ENCODE measurements around the gene TBC1D17. TPM values are rescaled to one million over a fixed set of nuclear protein-coding genes. Genes with fewer than 3 reads are reported as not detected.
A peak's percentile ranks its signal among the peaks of the same experiment; 100 is the strongest.
"Not testable (repeated sequence)": the region's sequence is repeated elsewhere in the genome, so short reads cannot be mapped to it uniquely, and the experiment has no call there.

The TBC1D17 gene
- total RNA-seq, 4 donors from 2014 or later, result 56.4 to 93.4 (median 59.8) TPM

GRCh38 chr19:49924004-49924880, 46.7 kb downstream of the TBC1D17 start:
- intact Hi-C loops (cut with DNase I; ENCODE audit: low total_unique reads), result no loop called here
- no peak for TF ChIP-seq CTCF (IDR thresholded peaks at IDR 0.05)
- TF ChIP-seq POLR2A (IDR thresholded peaks at IDR 0.05), result no peak
- H3K4me3 ChIP-seq (ENCODE audit: low read depth, poor library complexity, severe bottlenecking), result no peak overlapping the region
- 79 to 82% methylated on average over 21 to 25 of the region's 25 CpGs for WGBS, 2 donors
- no peak for DNase-seq (ENCODE audit: low spot score in 2 of 2)

GRCh38 chr19:49924881-49925210, 47.3 kb downstream of the TBC1D17 start:
- WGBS, 2 donors, result 92 to 94% methylated on average over 13 of the region's 13 CpGs
- H3K4me3 ChIP-seq (ENCODE audit: low read depth, poor library complexity, severe bottlenecking); DNase-seq (ENCODE audit: low spot score in 2 of 2); intact Hi-C loops (cut with DNase I; ENCODE audit: low total_unique reads): not testable (repeated sequence)

GRCh38 chr19:49925486-49925885, 48.0 kb downstream of the TBC1D17 start:
- TF ChIP-seq POLR2A (IDR thresholded peaks at IDR 0.05), result no peak
- TF ChIP-seq CTCF (IDR thresholded peaks at IDR 0.05), result no peak
- intact Hi-C loops (cut with DNase I; ENCODE audit: low total_unique reads), result no loop called here
- H3K4me3 ChIP-seq (ENCODE audit: low read depth, poor library complexity, severe bottlenecking), result no peak overlapping the region
- 94 to 97% methylated on average over 5 of the region's 5 CpGs for WGBS, 2 donors
- DNase-seq (ENCODE audit: low spot score in 2 of 2), result no peak

- H3K4me3 ChIP-seq (ENCODE audit: low read depth, poor library complexity, severe bottlenecking), result no peak overlapping the region
- DNase-seq (ENCODE audit: low spot score in 2 of 2), result no peak
- WGBS, 2 donors, result 84 to 85% methylated on average over 10 of the region's 10 CpGs
- intact Hi-C loops (cut with DNase I; ENCODE audit: low total_unique reads), result no loop called here
- TF ChIP-seq CTCF (IDR thresholded peaks at IDR 0.05) (no peak), POLR2A (IDR thresholded peaks at IDR 0.05) (no peak)
Observed at GRCh38 chr19:49926515-49926914, 49.0 kb downstream of the TBC1D17 start.

- TF ChIP-seq CTCF (IDR thresholded peaks at IDR 0.05) (no peak), POLR2A (IDR thresholded peaks at IDR 0.05) (no peak)
- intact Hi-C loops (cut with DNase I; ENCODE audit: low total_unique reads), result no loop called here
- no peak overlapping the region for H3K4me3 ChIP-seq (ENCODE audit: low read depth, poor library complexity, severe bottlenecking)
- 83 to 86% methylated on average over 14 of the region's 14 CpGs for WGBS, 2 donors
- no peak for DNase-seq (ENCODE audit: low spot score in 2 of 2)
Observed at GRCh38 chr19:49927526-49928264, 50.2 kb downstream of the TBC1D17 start.

- TF ChIP-seq POLR2A (IDR thresholded peaks at IDR 0.05) (no peak), CTCF (IDR thresholded peaks at IDR 0.05) (no peak)
- DNase-seq (ENCODE audit: low spot score in 2 of 2), result peak; percentile 74 to 98
- WGBS, 2 donors, result 0% methylated on average over 38 to 45 of the region's 48 CpGs
- peak within 1 kb of the TSS; percentile 97 for H3K4me3 ChIP-seq (ENCODE audit: low read depth, poor library complexity, severe bottlenecking)
- intact Hi-C loops (cut with DNase I; ENCODE audit: low total_unique reads), result no loop called here
Observed at GRCh38 chr19:49929121-49929610, 51.7 kb downstream of the TBC1D17 start, which contains the start of the genes ATF5 and NUP62. Gene ATF5 (plus strand): TSS chr19:49929205. CDS start chr19:49930851, 1,646 bp downstream. Gene NUP62 (minus strand): TSS chr19:49929504. CDS start chr19:49909807, 19,697 bp downstream.
